ENCODE data around the gene APEH.

DNA sequence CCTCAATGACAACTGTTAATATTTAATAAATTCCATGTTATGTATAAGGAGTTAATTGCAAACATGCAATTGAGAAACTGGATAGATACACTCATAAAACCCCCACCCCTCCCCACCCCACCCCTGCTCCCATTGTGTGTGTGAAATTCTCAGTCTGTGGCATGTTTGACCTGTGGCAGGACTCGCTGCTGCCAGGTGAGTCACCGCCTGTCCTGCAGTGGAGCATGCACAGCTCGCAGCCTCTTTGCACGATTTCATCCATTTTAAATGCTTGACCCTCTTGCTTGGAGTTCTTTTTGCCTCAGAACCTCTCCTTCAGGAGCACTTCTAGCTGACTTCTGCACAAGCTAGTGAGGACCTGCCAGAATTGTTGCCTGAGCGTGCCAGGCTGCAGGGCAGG, 5.3 kb upstream of the APEH start:
- no peak for TF ChIP-seq POLR2A (IDR thresholded peaks at IDR 0.05)
- TF ChIP-seq, protein P1, sequence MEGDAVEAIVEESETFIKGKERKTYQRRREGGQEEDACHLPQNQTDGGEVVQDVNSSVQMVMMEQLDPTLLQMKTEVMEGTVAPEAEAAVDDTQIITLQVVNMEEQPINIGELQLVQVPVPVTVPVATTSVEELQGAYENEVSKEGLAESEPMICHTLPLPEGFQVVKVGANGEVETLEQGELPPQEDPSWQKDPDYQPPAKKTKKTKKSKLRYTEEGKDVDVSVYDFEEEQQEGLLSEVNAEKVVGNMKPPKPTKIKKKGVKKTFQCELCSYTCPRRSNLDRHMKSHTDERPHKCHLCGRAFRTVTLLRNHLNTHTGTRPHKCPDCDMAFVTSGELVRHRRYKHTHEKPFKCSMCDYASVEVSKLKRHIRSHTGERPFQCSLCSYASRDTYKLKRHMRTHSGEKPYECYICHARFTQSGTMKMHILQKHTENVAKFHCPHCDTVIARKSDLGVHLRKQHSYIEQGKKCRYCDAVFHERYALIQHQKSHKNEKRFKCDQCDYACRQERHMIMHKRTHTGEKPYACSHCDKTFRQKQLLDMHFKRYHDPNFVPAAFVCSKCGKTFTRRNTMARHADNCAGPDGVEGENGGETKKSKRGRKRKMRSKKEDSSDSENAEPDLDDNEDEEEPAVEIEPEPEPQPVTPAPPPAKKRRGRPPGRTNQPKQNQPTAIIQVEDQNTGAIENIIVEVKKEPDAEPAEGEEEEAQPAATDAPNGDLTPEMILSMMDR (IDR thresholded peaks at IDR 0.05): no peak
